GM21447 (cell line): ENCODE results near the gene AGPAT4.
"Not testable (repeated sequence)": the region's sequence is repeated elsewhere in the genome, so short reads cannot be mapped to it uniquely, and the experiment has no call there.

ENCODE experiments used
- ATAC-seq: cut with Tn5 transposase; IDR thresholded peaks from one replicate; pipeline ENCODE4 v1.9.1; 2021; ENCODE audit not compliant: unreplicated experiment

Gene AGPAT4

DNA sequence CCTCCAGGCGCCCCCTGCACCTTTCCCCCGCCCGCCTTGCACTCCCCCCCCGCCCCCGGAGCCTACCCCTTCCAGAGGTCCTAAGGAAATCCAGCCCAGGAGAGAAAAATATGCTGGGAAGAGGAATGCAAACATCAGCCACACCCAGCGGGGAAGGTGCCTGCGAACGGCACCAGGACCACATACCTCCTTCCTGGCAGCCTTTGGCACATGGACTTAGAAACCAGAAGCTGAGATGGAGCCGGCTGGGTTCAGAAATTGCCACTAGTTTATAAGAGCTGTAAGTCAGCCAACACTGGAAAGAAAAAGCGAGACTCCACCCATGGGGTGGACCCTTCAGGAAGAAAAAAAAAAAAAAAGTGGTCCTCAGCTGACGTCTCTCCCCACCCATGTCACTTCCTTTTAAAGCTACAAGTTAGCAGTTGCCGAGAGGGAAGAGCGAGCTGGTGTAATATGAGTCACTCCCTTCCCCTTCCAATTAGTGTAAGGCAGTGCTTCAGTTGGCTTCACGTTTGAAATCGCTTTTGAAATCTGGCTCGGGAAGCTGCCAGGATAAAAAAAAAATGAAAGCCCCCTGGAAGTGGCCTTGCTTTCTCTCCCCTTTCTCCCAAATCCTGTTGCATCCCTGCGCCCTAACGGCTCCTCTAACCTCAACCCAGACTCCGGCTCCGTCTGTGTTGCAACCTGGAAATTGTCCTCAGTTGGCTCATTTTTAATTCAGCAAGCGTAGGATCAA, at the start of gene AGPAT4:
TSS of gene AGPAT4 (minus strand) at position 310 of the 736 bp plus-strand sequence. CDS start 41,848 bp downstream, outside the sequence.
- peak; percentile 98 for ATAC-seq

DNA sequence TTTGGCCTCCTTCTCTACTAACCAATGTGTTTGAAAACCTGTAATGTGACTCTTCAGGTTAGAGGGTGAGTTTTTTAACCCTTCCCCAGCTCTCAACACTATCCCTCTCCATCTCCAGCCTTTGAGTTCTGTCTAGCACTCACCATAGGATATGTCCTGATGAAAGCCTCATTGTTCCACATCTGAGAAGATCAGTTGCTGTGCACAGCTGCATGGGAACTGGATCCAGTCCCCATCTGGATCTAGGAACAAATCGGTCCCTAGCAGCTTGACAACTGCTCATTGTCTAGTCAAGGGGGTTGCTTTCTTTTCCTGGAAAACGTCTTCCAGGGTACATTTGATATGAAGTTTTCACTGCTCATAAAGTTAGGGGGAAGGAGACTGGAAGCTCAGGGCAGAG, 45.4 kb upstream of the AGPAT4 start:
- no peak for ATAC-seq

GRCh38 chr6:161318456-161318855, 44.6 kb upstream of the AGPAT4 start:
- ATAC-seq = no peak

DNA sequence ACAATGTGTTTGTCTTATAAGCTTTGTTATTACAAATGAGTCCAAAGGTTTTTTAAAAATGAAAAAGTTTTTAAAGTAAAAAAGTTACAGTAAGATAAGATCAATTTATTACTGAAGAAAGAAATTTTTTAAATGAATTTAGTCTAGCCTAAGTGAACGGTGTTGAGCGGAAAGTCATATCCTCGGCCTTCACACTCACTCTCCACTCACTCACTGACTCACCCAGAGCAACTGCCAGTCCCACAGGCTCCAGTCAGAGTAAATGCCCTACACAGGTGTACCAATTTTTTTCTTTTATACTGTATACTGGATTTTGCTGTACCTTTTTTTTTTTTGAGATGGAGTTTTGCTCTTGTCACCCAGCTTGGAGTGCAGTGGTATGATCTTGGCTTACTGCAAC, 42.7 kb upstream of the AGPAT4 start:
- ATAC-seq = no peak

- ATAC-seq = not testable (repeated sequence)
Measured at GRCh38 chr6:161315246-161315917, 41.5 kb upstream of the AGPAT4 start.

DNA sequence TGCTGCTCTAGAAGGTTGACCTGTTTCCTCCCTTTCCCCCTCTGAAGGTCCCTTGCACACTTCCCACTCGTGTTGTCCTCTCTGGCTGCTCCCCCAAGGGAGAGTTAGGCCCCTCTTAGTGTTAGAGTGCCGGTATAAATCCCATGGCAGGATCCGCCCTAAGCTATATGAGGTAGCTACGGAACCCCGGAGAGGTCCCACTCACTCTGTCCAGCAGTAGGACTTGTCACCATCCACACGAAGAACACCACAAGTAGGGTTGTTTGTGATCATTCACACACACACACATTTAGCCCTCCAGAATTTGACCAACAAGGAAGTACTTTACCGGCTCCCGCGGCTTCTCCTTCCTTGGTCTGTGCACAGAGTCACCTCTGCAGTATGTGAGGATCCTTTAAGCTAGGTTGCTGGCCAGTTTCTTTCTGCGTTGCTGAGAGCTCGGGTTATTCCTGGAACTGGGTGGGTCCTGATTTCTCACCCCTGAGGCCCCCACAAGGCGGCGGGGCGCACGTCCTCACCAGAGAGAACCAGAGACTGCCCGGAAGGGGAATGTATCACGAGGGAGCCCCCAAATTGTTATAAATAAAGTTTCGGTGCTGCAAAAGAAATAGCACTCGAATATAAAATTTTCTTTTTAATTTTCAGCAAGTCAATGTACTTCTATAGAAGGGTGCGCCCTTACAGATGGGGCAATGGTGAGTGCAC, 40.8 kb upstream of the AGPAT4 start:
- not testable (repeated sequence) for ATAC-seq

- ATAC-seq = no peak
Measured at GRCh38 chr6:161313940-161314509, 40.2 kb upstream of the AGPAT4 start.

DNA sequence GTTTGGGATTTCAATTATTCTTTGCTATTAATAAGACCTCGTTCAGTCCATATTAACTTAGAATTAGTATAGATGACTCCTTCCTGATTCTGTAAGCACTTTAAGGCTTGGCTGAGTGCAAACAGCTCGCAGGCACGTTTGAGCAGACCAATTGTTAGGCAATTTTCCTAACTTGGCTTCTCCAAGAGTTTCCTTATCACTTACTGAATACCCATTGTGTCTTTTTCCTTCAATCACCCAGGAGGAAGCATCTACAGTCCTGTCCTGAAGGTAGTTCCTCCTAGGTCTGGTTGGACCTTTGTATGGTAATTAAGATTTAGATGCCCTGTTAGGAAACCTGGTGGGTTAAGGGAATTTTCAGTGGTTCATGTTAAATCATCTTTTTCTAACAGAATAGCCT, 39.6 kb upstream of the AGPAT4 start:
- not testable (repeated sequence) for ATAC-seq

DNA sequence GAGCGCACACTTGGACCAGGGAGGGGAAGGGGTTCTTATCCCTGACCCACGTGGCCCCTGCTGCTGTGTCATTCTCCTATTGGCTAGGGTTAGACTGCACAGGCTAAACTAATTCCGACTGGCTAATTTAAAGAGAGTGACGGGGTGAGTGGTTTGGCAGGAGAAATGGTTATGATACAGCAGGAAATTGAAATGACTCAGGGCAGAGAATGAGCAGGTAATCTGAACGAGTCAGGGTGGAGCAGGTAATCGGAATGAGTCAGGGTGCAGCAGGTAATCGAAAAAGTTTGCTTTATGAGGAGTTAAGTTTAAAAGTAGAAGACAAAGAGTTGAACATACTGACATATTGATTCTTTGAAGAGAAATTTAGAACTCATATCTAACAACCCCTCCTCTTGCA, 35.9 kb upstream of the AGPAT4 start:
- not testable (repeated sequence) for ATAC-seq

- ATAC-seq = no peak
Measured at GRCh38 chr6:161308075-161308655, 34.3 kb upstream of the AGPAT4 start.

DNA sequence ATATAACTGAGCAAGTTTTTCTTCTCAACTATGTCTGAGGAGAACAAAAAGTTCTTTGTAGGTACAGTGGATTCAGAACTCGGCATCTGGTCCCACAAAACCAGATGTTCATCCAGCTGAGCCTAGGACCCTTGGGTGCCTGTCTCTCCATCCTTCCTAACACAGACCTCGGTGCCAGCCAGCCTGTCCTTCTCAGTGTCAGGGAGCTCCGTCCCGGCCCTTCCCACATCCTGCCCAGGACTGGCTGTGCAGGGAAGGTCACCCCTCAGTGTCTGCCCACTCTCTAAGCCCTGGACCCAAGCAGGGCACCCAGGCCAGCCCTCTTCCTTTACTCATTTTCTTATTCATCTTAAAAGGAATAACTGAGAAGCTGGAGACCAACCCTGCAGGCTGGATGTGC, 32.0 kb upstream of the AGPAT4 start:
- no peak for ATAC-seq

- ATAC-seq = no peak
Measured at GRCh38 chr6:161303628-161304340, 29.9 kb upstream of the AGPAT4 start.

DNA sequence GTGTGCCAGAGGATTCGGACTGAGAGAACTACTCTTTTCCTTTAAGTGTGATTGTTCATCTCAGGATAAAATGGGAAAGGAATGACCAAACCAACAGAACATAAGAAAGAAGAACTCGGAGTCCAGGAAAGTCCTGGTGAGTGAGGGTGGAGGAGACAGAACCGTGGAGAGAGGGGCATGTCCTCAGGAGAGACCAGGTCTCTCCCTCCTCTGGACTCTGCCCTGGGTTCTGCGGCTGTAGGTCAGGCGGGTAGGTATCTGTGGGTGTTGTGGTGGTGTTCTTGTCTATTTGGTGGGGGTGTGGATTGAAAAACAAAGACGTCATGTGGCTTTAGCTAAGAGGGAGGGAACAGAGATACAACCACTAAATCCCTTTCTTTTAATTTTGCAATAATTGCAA, 29.1 kb upstream of the AGPAT4 start:
- no peak for ATAC-seq

DNA sequence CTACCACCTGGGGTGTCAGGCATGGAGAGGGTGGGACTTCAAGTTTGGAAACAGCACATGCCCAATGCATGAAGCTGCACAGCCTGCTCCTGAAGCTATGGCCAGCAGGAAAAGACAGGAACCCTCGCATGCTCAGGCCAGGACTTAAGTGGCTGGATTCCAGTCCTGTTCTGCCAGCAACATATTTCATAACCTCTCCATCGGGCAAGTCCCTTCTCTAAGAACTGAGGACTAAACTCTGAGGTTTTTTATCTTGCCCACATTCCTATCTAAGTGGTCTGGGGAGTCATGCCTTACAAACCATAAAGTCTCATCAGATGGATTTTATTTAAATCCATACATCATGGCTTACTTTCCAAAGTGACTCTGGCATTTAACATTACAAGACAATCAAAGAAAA, 27.5 kb upstream of the AGPAT4 start:
- ATAC-seq = no peak

DNA sequence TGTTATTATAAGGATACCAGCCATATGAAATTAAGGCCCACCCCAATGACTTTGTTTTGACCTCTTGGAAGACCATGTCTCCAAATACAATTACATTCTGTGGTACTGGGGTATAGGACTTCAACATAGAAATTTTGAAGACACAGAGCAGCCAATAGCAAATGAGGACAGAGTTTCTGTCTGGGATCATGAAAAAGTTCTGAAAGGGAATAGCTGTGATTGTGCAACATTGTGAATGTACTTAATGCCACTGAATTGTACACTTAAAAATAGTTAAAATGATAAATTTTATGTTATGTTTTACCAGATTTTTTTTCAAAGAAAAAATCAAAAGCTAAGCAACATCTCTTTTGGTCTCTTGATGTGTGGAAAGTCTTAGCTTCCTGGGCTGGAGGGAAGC, 27.0 kb upstream of the AGPAT4 start:
- ATAC-seq = no peak

GRCh38 chr6:161299726-161300125, 25.9 kb upstream of the AGPAT4 start:
- ATAC-seq = no peak

DNA sequence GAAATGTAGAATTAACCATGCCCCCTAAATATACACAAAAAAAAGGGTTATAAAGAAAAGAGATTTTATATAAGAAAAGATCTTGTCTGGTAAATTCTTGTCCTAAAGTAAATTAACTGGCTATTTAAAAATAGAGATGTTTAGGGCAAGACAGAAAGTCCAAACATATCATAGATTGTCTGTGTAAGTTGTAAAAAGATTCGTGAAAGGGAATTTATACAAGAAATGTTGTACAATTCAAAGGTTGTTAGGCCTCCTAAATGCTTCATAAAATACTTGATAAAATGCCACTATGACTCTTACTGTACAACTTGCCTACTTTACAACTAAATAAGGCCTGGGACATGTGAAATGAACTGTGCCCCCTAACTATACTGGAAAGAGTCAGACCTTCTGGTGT, 21.9 kb upstream of the AGPAT4 start:
- ATAC-seq = no peak

DNA sequence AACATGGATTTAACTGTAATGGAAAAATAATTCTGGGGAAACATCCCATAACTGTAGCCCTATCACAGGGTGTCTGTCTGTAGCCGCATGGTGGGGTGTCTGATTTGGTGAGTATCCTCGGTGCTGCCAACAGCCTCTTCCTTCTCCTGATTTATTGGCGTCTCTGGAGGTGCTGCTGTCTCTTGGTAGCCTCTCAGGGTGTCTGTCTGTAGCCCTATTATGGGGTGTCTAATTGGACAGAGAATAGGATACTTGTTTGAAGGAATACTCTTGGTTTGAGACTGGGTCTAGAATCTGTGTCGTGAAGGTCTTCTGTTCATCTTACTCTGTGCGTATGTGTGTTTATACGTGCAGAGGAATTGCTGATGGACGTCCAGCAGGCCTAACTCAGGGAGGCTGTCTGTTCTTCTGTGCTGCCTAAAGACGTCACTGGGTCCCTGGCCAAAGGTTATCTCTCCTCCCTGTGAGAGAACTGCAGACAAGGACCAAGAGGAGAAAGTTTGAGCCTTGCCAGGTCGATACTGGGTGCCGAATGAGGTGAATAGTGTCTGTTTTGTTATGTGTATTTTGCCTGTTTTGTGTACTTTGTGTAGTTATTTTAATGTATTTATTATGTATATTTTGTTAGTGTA, 18.9 kb upstream of the AGPAT4 start:
- no peak for ATAC-seq

DNA sequence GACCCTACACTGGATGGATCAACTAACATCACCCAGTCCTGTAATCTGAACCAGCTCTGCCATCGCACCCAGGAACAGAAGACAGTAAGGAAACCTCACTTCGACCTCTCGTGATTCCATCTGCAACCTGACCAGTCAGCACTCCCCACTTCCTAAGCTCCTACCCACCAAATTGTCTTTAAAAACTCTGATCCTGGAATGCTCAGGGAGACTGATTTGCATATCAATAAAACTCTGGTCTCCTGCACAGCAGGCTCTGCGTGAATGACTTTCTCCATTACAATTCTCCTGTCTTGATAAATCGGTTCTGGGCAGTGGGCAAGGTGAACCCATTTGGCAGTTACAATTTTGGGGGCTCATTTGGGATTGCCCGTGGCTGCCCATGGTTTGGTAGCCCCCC, 18.3 kb upstream of the AGPAT4 start:
- no peak for ATAC-seq

DNA sequence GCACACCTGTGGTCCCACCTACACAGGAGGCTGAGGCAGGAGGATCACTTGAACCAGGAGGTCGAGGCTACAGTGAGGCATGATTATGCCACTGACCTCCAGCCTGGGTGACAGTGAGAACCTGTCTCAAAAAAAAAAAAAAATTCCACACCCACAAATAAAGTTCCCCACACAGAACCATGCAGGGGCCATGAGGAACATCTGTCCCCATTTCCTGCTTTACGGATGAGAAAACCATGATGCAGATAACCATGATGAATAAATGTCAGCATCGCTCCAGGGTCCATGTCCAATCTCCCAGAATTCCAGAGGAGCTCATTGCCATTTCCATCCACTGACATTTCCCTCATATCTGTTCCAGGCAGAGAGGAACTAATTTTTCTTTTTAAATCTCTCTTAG, 16.9 kb upstream of the AGPAT4 start:
- no peak for ATAC-seq
